NCI-H510A treated with DMSO at 0.1 percent for 48 hours (cell line): ENCODE measurements around the gene ZNF8.
"Not testable (repeated sequence)": the region's sequence is repeated elsewhere in the genome, so short reads cannot be mapped to it uniquely, and the experiment has no call there.

ENCODE experiments used
- DNase-seq: peaks from one replicate; lab custom pipeline; 2025; lab: John Stamatoyannopoulos, UW

Gene ZNF8

GRCh38 chr19:58296104-58296503 lies 17.3 kb downstream of the ZNF8 start:
- no peak for DNase-seq

- no peak for DNase-seq
Measured at GRCh38 chr19:58300620-58301019, 21.9 kb downstream of the ZNF8 start.

GRCh38 chr19:58304255-58304654 lies 25.5 kb downstream of the ZNF8 start:
- no peak for DNase-seq

GRCh38 chr19:58304748-58305064 lies 26.0 kb downstream of the ZNF8 start:
- peak; percentile 85 for DNase-seq

GRCh38 chr19:58305065-58305931 lies 26.5 kb downstream of the ZNF8 start, which contains the start of gene ERVK3-1:
ERVK3-1 (plus strand) TSS chr19:58305377; CDS start chr19:58312169, 6,792 bp downstream.
- peak; percentile 94 for DNase-seq

- no peak for DNase-seq
Measured at GRCh38 chr19:58305932-58306323, 27.2 kb downstream of the ZNF8 start.

- DNase-seq: no peak
Measured at GRCh38 chr19:58307736-58308135, 29.0 kb downstream of the ZNF8 start.

- DNase-seq: not testable (repeated sequence)
Measured at GRCh38 chr19:58310685-58311084, 31.9 kb downstream of the ZNF8 start.

GRCh38 chr19:58311345-58311865 lies 32.6 kb downstream of the ZNF8 start:
- no peak for DNase-seq

DNA sequence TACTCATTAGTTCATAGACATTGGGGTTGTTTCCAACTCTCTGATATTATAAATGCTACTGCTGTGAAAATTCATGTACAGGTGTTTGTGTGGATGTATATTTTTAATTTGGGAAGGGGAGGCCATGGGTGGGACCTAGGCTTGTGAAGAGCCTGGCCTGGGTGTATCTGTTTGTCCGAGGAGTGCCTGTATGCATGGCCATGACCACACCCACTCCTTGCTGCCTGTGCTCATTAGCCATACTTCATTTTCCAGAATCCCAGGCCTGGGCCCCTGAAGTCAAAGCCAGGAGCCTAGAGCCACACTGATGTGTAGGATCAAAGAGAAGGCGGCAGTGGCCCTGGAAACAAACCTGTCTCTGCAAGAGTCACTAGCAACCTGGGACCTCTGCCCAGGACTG lies 36.8 kb downstream of the ZNF8 start:
- DNase-seq: no peak

- no peak for DNase-seq
Measured at GRCh38 chr19:58317476-58318072, 38.8 kb downstream of the ZNF8 start.

DNA sequence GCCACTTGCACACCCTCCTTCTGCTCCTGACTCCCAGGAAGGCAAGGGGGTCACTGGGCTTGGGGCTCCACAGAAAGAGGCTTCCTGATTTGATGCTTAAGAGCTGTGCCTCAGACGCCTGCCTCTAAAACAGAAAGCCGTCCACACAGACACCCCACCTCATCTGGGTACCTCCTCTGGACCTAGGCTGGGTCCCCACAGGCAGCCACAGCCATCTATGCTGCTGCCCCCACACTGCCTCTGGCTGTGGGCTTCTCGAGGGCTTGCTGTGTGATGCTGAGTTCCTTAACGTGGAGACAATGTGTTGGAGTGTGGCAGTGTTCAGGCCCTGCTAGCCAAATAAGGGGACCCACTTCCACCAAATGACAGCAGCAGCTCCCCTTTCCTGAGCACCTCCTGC lies 39.5 kb downstream of the ZNF8 start:
- DNase-seq: no peak

DNA sequence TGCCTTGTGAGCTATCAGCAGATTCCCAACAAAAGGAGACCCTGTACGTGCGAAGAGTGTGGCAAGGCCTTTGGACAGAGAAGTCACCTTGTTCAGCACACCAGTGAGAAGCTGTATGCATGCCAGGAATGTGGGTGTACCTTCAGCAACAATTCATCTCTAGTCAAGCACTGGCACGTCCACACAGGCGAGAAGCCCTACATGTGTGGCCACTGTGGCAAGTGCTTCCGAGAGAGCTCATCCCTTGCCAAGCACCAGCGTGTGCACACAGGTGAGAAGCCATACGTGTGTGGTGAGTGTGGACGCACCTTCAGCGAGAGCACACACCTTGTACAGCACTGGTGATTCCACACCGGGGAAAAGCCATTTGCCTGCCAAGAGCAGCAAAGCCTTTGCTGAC lies 40.5 kb downstream of the ZNF8 start:
- no peak for DNase-seq

GRCh38 chr19:58325311-58326022 lies 46.7 kb downstream of the ZNF8 start:
- DNase-seq: no peak

DNA sequence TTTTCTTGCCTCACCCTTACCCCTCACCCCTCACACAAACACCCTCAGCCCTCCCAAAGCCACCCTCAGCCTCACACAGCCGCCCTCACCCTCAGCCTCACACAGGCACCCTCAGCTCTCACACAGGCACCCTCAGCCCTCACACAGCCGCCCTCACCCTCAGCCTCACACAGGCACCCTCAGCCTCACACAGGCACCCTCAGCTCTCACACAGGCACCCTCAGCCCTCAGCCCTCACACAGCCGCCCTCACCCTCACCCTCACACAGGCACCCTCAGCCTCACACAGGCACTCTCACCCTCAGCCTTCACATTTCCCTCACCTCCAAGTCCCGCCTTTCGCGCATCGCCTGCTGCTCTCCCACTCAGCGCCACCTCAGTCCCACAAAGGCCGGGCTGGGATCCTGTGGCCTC lies 47.8 kb downstream of the ZNF8 start:
- no peak for DNase-seq

GRCh38 chr19:58326914-58327726 lies 48.4 kb downstream of the ZNF8 start, which contains the start of gene ZSCAN22:
ZSCAN22 (plus strand) TSS chr19:58326994; CDS start chr19:58334803, 7,809 bp downstream.
- DNase-seq: peak; percentile 80

DNA sequence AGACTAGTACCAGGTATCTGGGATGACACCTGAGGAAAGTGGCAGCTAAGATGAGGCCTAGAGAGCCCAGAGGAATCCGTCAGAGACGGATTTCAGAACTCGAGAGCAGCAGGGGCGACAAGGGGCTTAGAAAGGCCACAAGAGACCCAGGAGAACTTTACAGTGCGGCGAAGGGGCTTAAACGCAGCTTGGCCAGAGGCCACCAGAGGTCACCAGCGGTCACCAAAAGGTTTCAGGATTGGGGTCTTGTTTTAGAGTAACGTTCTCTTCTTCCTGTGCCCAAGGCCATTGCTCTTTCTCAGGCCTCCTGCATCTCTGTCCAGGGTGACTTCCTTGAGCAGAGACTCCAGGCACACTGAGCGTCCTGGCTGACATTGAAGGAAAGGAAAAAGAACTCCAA lies 50.2 kb downstream of the ZNF8 start:
- peak; percentile 4 for DNase-seq

DNA sequence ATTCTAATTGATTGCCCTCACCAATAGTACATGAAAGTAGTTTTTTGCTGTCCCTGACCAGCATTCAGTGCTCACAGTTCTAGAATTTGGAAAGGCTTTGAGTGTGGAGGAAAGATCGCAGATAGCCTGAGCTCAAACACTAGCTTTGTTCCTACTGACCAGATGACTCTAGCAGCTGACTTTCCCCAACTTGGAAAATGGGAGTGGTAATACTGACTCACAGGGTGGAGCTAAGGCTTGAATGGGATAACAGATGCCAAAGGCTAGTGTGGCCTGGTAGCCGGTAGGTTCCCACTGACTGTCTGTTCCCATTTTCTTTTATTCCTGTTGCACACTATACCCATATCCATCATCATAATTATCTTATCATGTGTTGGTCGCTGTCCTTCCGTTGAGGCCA lies 51.7 kb downstream of the ZNF8 start:
- no peak for DNase-seq

DNA sequence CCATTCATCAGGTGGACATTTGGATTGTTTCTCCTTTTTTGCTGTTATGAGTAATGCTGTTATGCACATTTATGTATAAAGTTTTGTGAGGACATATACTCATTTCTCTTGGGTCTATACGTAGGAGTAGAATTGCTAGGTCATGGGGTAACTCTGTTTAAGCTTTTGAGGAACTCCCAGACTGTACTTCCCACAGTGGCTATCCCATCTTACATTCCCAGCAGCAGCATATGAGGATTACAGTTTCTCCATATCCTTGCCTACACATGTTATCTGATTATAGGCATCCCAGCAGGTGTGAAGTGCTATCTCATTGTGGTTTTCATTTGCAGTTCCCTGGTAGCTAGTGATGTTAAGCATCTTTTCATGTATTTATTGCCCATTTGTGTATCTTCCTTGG lies 53.9 kb downstream of the ZNF8 start:
- DNase-seq: no peak

DNA sequence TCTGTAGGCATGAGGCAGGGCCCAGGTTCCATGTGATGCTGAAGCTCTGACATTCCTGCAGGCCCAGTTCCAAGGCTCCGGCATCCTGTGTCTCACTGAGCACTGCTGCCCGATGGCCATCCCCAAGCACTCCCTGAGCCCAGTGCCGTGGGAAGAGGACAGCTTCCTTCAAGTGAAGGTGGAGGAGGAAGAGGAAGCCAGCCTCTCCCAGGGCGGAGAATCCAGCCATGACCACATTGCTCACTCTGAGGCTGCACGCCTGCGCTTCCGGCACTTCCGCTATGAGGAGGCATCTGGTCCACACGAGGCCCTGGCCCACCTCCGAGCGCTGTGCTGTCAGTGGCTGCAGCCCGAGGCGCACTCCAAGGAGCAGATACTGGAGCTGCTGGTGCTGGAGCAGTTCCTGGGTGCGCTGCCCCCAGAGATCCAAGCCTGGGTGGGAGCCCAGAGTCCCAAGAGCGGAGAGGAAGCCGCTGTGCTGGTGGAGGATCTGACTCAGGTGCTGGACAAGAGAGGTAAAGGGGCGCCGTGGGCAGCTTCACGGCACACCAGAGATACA lies 56.0 kb downstream of the ZNF8 start:
- no peak for DNase-seq

DNA sequence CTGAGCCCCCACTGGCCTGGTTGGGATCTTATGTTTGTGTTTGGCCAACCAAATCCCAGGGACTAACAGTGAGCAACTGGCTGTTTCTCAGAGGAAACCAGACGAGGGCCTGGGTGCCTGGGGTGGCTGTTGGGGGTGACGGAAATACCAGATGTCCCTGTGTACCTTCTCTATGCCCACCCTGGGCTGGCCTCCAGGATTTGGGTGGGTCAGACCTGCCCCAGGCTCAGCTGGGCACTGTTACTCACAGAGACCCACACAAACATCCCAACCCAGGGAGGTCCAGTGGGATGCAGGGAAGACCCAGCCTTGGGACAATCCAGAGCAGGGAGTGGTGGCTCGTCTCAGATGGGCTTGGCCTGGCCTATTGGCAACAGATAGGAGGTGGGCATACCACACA lies 56.9 kb downstream of the ZNF8 start:
- DNase-seq: no peak
